Glutamatergic neuron (in vitro differentiated cells): Measurements from ENCODE around the gene FUT9. TPM values are rescaled to one million over a fixed set of nuclear protein-coding genes. Genes with fewer than 3 reads are reported as not detected.

Experiments
- DNase-seq: peaks from one replicate; pipeline ENCODE4 v3.0.0; 2022
- H3K27ac Mint-ChIP-seq: one replicate; pipeline ENCODE4 v1.8.0; 2020; ENCODE audit warnings: mild to moderate bottlenecking, mixed read lengths, inconsistent platforms; ENCODE audit not compliant: unreplicated experiment
- H3K27me3 Mint-ChIP-seq: one replicate; pipeline ENCODE4 v1.8.0; 2020; ENCODE audit warnings: mild to moderate bottlenecking, moderate library complexity, mixed read lengths, inconsistent platforms; ENCODE audit not compliant: unreplicated experiment
- H3K36me3 Mint-ChIP-seq: one replicate; pipeline ENCODE4 v1.8.0; 2020; ENCODE audit warnings: mild to moderate bottlenecking, mixed read lengths, inconsistent platforms; ENCODE audit not compliant: unreplicated experiment
- H3K4me1 Mint-ChIP-seq: one replicate; pipeline ENCODE4 v1.8.0; 2020; ENCODE audit warnings: mild to moderate bottlenecking, low read depth, mixed read lengths, inconsistent platforms; ENCODE audit not compliant: unreplicated experiment
- H3K4me3 Mint-ChIP-seq: one replicate; pipeline ENCODE4 v1.8.0; 2020; ENCODE audit warnings: mild to moderate bottlenecking, mixed read lengths, inconsistent platforms; ENCODE audit not compliant: unreplicated experiment
- H3K9me3 Mint-ChIP-seq: one replicate; pipeline ENCODE4 v1.8.0; 2020; ENCODE audit warnings: mild to moderate bottlenecking, moderate library complexity, mixed read lengths, inconsistent platforms; ENCODE audit not compliant: unreplicated experiment
- CTCF ChIP-seq: fragments of 200-600 bp; sonication (generic); IDR thresholded peaks from one replicate; pipeline ENCODE4 v1.5.0; 2021; ENCODE audit not compliant: partially characterized antibody, unreplicated experiment
- total RNA-seq: library from RNA; stranded (reverse); fragmentation: NEBNext Ultra II Directional; extraction: Animal tissue kit (Norgen Biotek cat#: 25700); gene quantifications from one replicate; pipeline ENCODE4 v1.2.1, GENCODE V29; 2021; ENCODE audit not compliant: unreplicated experiment

FUT9 gene
- total RNA-seq, 1 donor from 2014 or later = 0.54 TPM

DNA sequence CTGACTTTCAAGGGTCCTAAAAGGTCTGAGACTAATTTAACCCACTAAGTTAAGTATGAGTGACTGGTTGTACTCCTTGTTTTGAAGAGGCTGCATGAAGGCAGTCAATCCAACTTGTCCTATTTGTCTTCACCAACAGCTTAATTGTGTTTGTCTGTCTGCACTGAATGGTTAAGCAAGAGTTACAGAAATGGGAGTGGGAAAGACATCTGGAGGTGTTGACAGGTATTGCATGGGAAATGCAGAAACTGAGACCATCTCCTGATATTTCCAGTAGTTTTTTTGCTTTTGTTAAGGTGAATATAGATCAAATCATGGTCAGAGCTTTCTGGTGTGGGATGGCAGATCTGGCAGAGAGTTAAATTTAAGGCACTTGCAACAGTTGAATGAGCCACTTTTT, 6.5 kb downstream of the FUT9 start:
- Mint-ChIP-seq H3K27me3 (no peaks in the 10 kb centered on the region), H3K27ac (no peak overlapping the region), H3K9me3 (no peaks in the 10 kb centered on the region), H3K4me1 (no peaks in the 10 kb centered on the region), H3K4me3 (no peak overlapping the region), H3K36me3 (no peaks in the 10 kb centered on the region)
- peak; percentile 30 for TF ChIP-seq CTCF
- DNase-seq = no peak

GRCh38 chr6:96032661-96033060, 16.9 kb downstream of the FUT9 start:
- Mint-ChIP-seq H3K36me3 (no peaks in the 10 kb centered on the region), H3K27ac (no peak overlapping the region), H3K4me3 (no peak overlapping the region), H3K27me3 (no peaks in the 10 kb centered on the region), H3K9me3 (no peaks in the 10 kb centered on the region), H3K4me1 (no peaks in the 10 kb centered on the region)
- no peak for TF ChIP-seq CTCF
- DNase-seq = no peak

- Mint-ChIP-seq H3K36me3 (no peaks in the 10 kb centered on the region), H3K27me3 (no peaks in the 10 kb centered on the region), H3K27ac (no peak overlapping the region), H3K4me1 (no peaks in the 10 kb centered on the region), H3K4me3 (no peak overlapping the region), H3K9me3 (no peaks in the 10 kb centered on the region)
- no peak for DNase-seq
- no peak for TF ChIP-seq CTCF
Observed at GRCh38 chr6:96051555-96051954, 35.8 kb downstream of the FUT9 start.

DNA sequence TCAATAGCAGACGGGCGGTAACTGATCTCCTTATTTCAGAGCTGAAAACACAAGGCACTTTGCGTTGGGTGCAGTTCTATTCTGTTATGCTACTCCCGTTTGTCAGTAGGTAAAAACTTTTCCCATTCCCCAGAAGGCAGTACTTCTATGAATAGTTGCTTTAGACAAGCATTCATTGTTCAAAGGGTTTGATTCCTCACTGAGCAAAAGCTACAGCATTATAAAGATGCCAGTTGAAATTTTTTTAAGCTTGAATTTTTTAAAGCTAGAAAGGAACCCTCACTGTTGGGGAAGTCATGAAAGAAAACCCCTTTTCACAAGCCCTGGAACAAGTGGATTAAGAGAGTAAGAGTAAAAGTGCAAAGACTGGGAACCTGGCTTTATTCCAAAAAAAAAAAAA, 42.3 kb downstream of the FUT9 start:
- no peaks in the 10 kb centered on the region for H3K27me3 Mint-ChIP-seq
- H3K9me3 Mint-ChIP-seq = peaks cover 1% of the 10 kb centered on the region
- no peaks in the 10 kb centered on the region for H3K4me1 Mint-ChIP-seq
- H3K27ac Mint-ChIP-seq = no peak overlapping the region
- no peak overlapping the region for H3K4me3 Mint-ChIP-seq
- no peak for TF ChIP-seq CTCF
- H3K36me3 Mint-ChIP-seq = peaks cover 1% of the 10 kb centered on the region
- DNase-seq = no peak

DNA sequence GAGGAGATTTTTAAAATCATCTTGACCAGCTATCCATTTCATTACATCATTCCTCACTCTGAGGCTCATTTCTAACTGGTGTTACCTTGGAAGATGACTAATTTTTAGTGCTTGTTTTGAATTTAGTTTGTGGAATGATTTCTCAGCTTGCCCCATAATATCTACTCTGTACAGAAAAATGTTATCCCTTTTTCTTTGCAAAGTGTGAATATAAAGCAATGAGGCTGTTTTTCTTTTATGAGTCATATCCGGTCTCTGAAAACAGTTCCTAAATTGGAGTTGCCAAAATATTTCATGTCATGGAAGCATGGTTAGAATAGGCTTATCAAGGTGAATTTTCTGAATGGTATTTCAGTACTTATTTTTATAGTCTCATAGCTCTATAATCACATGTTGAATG, 43.8 kb downstream of the FUT9 start:
- Mint-ChIP-seq H3K4me1 (no peaks in the 10 kb centered on the region), H3K27ac (no peak overlapping the region), H3K9me3 (peaks cover 3% of the 10 kb centered on the region), H3K27me3 (no peaks in the 10 kb centered on the region), H3K36me3 (peaks cover 6% of the 10 kb centered on the region), H3K4me3 (no peak overlapping the region)
- DNase-seq = no peak
- TF ChIP-seq CTCF = no peak
